GM23338 (cell line): ENCODE data around the gene EFCAB6. TPM values are rescaled to one million over a fixed set of nuclear protein-coding genes. Genes with fewer than 3 reads are reported as not detected.

Experiments used
- ATAC-seq: fragments of 200-7000 bp; cut with Tn5 transposase; 3 replicates; pipeline ENCODE4 v1.9.1; 2020
- DNase-seq: peaks from one replicate; pipeline ENCODE4 v3.0.0-alpha.2; 2015; ENCODE audit warnings: low spot score
- H2AFZ ChIP-seq: fragments of 200-600 bp; sonication (generic); 2 replicates; pipeline ENCODE4 v1.8.0; 2016; ENCODE audit warnings: antibody characterized with exemption, mild to moderate bottlenecking, moderate library complexity
- H3F3A ChIP-seq: fragments of 200-600 bp; sonication (generic); replicated peaks from 2 replicates; pipeline ENCODE4 v1.8.0; 2017; ENCODE audit warnings: antibody characterized with exemption, mixed run types, low read depth
- H3K27ac ChIP-seq: fragments of 200-600 bp; sonication (generic); 2 replicates; pipeline ENCODE4 v1.6.1; 2016; ENCODE audit warnings: low read depth
- H3K27me3 ChIP-seq: fragments of 200-600 bp; sonication (generic); 2 replicates; pipeline ENCODE4 v1.8.0; 2016; ENCODE audit warnings: mild to moderate bottlenecking, mixed run types, moderate library complexity; ENCODE audit not compliant: insufficient read depth
- H3K36me3 ChIP-seq: fragments of 200-600 bp; sonication (generic); 2 replicates; pipeline ENCODE4 v1.8.0; 2016; ENCODE audit warnings: mild to moderate bottlenecking; ENCODE audit not compliant: insufficient read depth
- H3K4me1 ChIP-seq: fragments of 200-600 bp; sonication (generic); 2 replicates; pipeline ENCODE4 v1.8.0; 2016; ENCODE audit warnings: mild to moderate bottlenecking, moderate library complexity; ENCODE audit not compliant: insufficient read depth
- H3K4me2 ChIP-seq: fragments of 200-600 bp; sonication (generic); 2 replicates; pipeline ENCODE4 v1.7.1; 2017; ENCODE audit warnings: mixed run types
- H3K4me3 ChIP-seq: fragments of 200-600 bp; sonication (generic); 2 replicates; pipeline ENCODE4 v1.6.1; 2016; ENCODE audit warnings: mixed run types
- H3K79me2 ChIP-seq: fragments of 200-600 bp; sonication (generic); replicated peaks from 2 replicates; pipeline ENCODE4 v1.8.0; 2017; ENCODE audit warnings: mild to moderate bottlenecking; ENCODE audit not compliant: insufficient read depth
- H3K9me2 ChIP-seq: fragments of 200-600 bp; sonication (generic); 2 replicates; pipeline ENCODE4 v1.8.0; 2017; ENCODE audit not compliant: insufficient read depth
- H4K20me1 ChIP-seq: fragments of 200-600 bp; sonication (generic); replicated peaks from 2 replicates; pipeline ENCODE4 v1.8.0; 2017; ENCODE audit warnings: mild to moderate bottlenecking; ENCODE audit not compliant: insufficient read depth
- H3K27ac Mint-ChIP-seq: 2 replicates; pipeline ENCODE4 v1.8.0; 2020; ENCODE audit warnings: inconsistent platforms, mild to moderate bottlenecking, moderate library complexity, mixed read lengths
- H3K27me3 Mint-ChIP-seq: 3 replicates; pipeline ENCODE4 v1.8.0; 2022; ENCODE audit warnings: low read depth, mild to moderate bottlenecking, moderate library complexity, mixed read lengths, inconsistent platforms; ENCODE audit not compliant: insufficient read depth, poor library complexity
- H3K36me3 Mint-ChIP-seq: 3 replicates; pipeline ENCODE4 v1.8.0; 2021; ENCODE audit warnings: low read depth, mild to moderate bottlenecking, inconsistent platforms, moderate library complexity, mixed read lengths
- H3K4me1 Mint-ChIP-seq: 3 replicates; pipeline ENCODE4 v1.8.0; 2020; ENCODE audit warnings: mild to moderate bottlenecking, inconsistent platforms, mixed read lengths
- H3K4me3 Mint-ChIP-seq: 3 replicates; pipeline ENCODE4 v1.8.0; 2021; ENCODE audit warnings: moderate library complexity, mild to moderate bottlenecking, inconsistent platforms, mixed read lengths
- H3K9me3 Mint-ChIP-seq: 3 replicates; pipeline ENCODE4 v1.8.0; 2020; ENCODE audit warnings: moderate library complexity, mild to moderate bottlenecking, inconsistent platforms, mixed read lengths
- CREB1 ChIP-seq: fragments of 250-450 bp; sonication (Bioruptor Pico); IDR thresholded peaks from 2 replicates; pipeline ENCODE4 v1.5.0; 2020; ENCODE audit warnings: low read depth, mild to moderate bottlenecking, moderate library complexity
- CTCF ChIP-seq, 2 experiments: fragments of 200-600 bp in 1 of 2; sonication (generic) in 1 of 2; conservative IDR thresholded peaks; 2 replicates each; pipeline versions ENCODE4 v1.5.1 to v1.6.1; 2016 to 2017; ENCODE audit warnings: antibody characterized with exemption in 2 of 2, low read depth in 2 of 2, mild to moderate bottlenecking in 2 of 2, moderate library complexity in 1 of 2
- ETS1 ChIP-seq: IDR thresholded peaks from 2 replicates; pipeline ENCODE4 v1.6.1; 2016; ENCODE audit warnings: antibody characterized with exemption
- EZH2 ChIP-seq: fragments of 200-600 bp; sonication (generic); IDR thresholded peaks from one replicate; pipeline ENCODE4 v1.8.0; 2017; ENCODE audit warnings: antibody characterized with exemption, mild to moderate bottlenecking, low read depth; ENCODE audit not compliant: unreplicated experiment
- JUNB ChIP-seq: IDR thresholded peaks from one replicate; pipeline ENCODE4 v1.6.1; 2016; ENCODE audit warnings: antibody characterized with exemption; ENCODE audit not compliant: unreplicated experiment
- NANOG ChIP-seq: IDR thresholded peaks from 2 replicates; pipeline ENCODE4 v1.6.1; 2016; ENCODE audit warnings: antibody characterized with exemption, borderline replicate concordance
- POLR2AphosphoS5 ChIP-seq: IDR thresholded peaks from 2 replicates; pipeline ENCODE4 v1.6.1; 2016; ENCODE audit warnings: antibody characterized with exemption, low read depth
- REST ChIP-seq: IDR thresholded peaks from one replicate; pipeline ENCODE4 v1.6.1; 2018; ENCODE audit warnings: antibody characterized with exemption; ENCODE audit not compliant: unreplicated experiment
- STAT1 ChIP-seq: IDR thresholded peaks from one replicate; pipeline ENCODE4 v1.6.1; 2016; ENCODE audit warnings: antibody characterized with exemption; ENCODE audit not compliant: unreplicated experiment
- ZNF114 ChIP-seq: fragments of 250-450 bp; sonication (Bioruptor Pico); IDR thresholded peaks from 2 replicates; pipeline ENCODE4 v1.5.0; 2020; ENCODE audit warnings: mild to moderate bottlenecking, moderate library complexity
- ZNF331 ChIP-seq: fragments of 250-450 bp; sonication (Bioruptor Pico); IDR thresholded peaks from 2 replicates; pipeline ENCODE4 v1.5.0; 2020; ENCODE audit warnings: low read depth, mild to moderate bottlenecking, moderate library complexity
- ZNF462 ChIP-seq: fragments of 250-450 bp; sonication (Bioruptor Pico); IDR thresholded peaks from 2 replicates; pipeline ENCODE4 v1.5.0; 2020; ENCODE audit warnings: mild to moderate bottlenecking, moderate library complexity
- polyA plus RNA-seq: library from polyadenylated mRNA; unstranded; fragments of >200 nt; fragmentation: Nextera tagmentation; extraction: Ambion mirVana; gene quantifications from 2 replicates; pipeline ENCODE4 v1.2.1, GENCODE V29; 2016
- total RNA-seq: library from RNA; depleted of rRNA; stranded (reverse); fragments of >200 nt; shearing (Covaris generic); gene quantifications from 2 replicates; pipeline ENCODE4 v1.2.3, GENCODE V29; 2014

Gene EFCAB6
- total and polyA plus RNA-seq, 2 experiments from 2014 or later = 1.1 to 1.8 TPM

- H3K36me3 Mint-ChIP-seq = peaks cover 9% of the 10 kb centered on the region; the same call in 1 of the 3 replicates
- H3K9me3 Mint-ChIP-seq = no peaks in the 10 kb centered on the region; the same call in 2 of the 3 replicates
- H3F3A ChIP-seq = no peaks in the 10 kb centered on the region
- H3K9me2 ChIP-seq = no peaks in the 10 kb centered on the region
- peaks cover 3% of the 10 kb centered on the region; the same call in 1 of the 2 replicates for H4K20me1 ChIP-seq
- peaks cover 16% of the 10 kb centered on the region for H3K4me1 Mint-ChIP-seq
- no peaks in the 10 kb centered on the region for H3K36me3 ChIP-seq
- H3K27ac Mint-ChIP-seq = peak overlapping the region; percentile 72; the same call in 1 of the 2 replicates
- no peak overlapping the region for H3K4me3 ChIP-seq
- H3K4me3 Mint-ChIP-seq = no peak overlapping the region
- DNase-seq (no peak), ATAC-seq (no peak)
- H3K4me2 ChIP-seq = no peak overlapping the region
- TF ChIP-seq ZNF462 (CRISPR knock-in tag) (no peak), NANOG (no peak), STAT1 (no peak), ZNF114 (CRISPR knock-in tag) (no peak), ETS1 (no peak), ZNF331 (CRISPR knock-in tag) (no peak), POLR2AphosphoS5 (no peak), EZH2 (no peak), REST (no peak), CREB1 (no peak), CTCF (conservative IDR thresholded peaks at IDR 0.05; ENCODE audit: low read depth in 2 of 2) (no peak), JUNB (no peak)
- H3K4me1 ChIP-seq = no peaks in the 10 kb centered on the region; the same call in 1 of the 2 replicates
- H3K27me3 Mint-ChIP-seq = peaks cover 18% of the 10 kb centered on the region
- H3K27ac ChIP-seq = no peak overlapping the region
- H3K79me2 ChIP-seq = peaks cover 4% of the 10 kb centered on the region; the same call in 1 of the 2 replicates
- H2AFZ ChIP-seq = no peak overlapping the region
- no peaks in the 10 kb centered on the region for H3K27me3 ChIP-seq
Observed at GRCh38 chr22:43832393-43833265, 20.5 kb upstream of the EFCAB6 start.
